Gastroesophageal sphincter (tissue), 3 donors: ENCODE measurements around the gene STK32B.

ENCODE experiments used
- EP300 ChIP-seq: sonication (generic); formaldehyde crosslinking; IDR thresholded peaks from one replicate; pipeline ENCODE4 v1.6.1; 2017; ENCODE audit warnings: antibody characterized with exemption, mild to moderate bottlenecking
- POLR2A ChIP-seq, 2 donors: fragments of 450-650 bp; IDR thresholded peaks; one replicate each; pipeline ENCODE4 v1.6.1; 2017; ENCODE audit warnings: antibody characterized with exemption in 2 of 2, mild to moderate bottlenecking in 2 of 2, moderate library complexity in 1 of 2
- POLR2AphosphoS5 ChIP-seq: sonication (generic); formaldehyde crosslinking; IDR thresholded peaks from one replicate; pipeline ENCODE4 v1.6.1; 2017; ENCODE audit warnings: antibody characterized with exemption
- TF ChIP-seq, protein P1 (sequence below), 4 experiments: fragments of 200-600 bp in 2 of 4; fragments of 450-650 bp in 2 of 4; sonication (generic) in 1 of 4; IDR thresholded peaks; one replicate each; pipeline ENCODE4 v1.5.1; 2017 to 2019; ENCODE audit warnings: antibody characterized with exemption in 4 of 4, mild to moderate bottlenecking in 2 of 4, moderate library complexity in 2 of 4

DNA sequence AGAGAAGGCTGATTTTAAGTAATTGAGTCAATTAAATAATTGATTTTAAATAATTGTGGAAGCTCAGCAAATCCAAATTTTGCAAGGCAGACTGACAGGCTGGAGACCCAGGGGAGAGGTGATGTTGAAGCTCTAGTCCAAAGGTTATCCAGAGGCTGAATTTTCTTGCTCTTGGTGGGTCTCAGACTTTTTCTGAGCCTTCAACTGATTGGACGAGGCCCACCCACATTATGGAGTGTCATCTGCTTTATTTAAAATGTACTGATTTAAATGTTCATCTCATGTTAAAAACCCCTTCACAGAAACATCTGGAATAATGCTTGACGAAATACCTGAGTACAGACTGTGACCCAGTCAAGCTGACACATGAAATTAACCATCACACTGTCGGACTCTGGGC lies 20.4 kb upstream of the STK32B start:
- TF ChIP-seq, protein P1, sequence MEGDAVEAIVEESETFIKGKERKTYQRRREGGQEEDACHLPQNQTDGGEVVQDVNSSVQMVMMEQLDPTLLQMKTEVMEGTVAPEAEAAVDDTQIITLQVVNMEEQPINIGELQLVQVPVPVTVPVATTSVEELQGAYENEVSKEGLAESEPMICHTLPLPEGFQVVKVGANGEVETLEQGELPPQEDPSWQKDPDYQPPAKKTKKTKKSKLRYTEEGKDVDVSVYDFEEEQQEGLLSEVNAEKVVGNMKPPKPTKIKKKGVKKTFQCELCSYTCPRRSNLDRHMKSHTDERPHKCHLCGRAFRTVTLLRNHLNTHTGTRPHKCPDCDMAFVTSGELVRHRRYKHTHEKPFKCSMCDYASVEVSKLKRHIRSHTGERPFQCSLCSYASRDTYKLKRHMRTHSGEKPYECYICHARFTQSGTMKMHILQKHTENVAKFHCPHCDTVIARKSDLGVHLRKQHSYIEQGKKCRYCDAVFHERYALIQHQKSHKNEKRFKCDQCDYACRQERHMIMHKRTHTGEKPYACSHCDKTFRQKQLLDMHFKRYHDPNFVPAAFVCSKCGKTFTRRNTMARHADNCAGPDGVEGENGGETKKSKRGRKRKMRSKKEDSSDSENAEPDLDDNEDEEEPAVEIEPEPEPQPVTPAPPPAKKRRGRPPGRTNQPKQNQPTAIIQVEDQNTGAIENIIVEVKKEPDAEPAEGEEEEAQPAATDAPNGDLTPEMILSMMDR (IDR thresholded peaks at IDR 0.05): no peak
- TF ChIP-seq POLR2A (IDR thresholded peaks at IDR 0.05) (no peak), POLR2AphosphoS5 (no peak), EP300 (no peak)
